Measurements from ENCODE around the gene PRKG1.

- no peak for TF ChIP-seq CTCF (IDR thresholded peaks at IDR 0.05)
- no peak for TF ChIP-seq ZFX (IDR thresholded peaks at IDR 0.05; ENCODE audit: borderline replicate concordance)
Measured at GRCh38 chr10:51789118-51789517, 714.8 kb downstream of the PRKG1 start.
